ENCODE measurements around the gene GRID1. TPM values are rescaled to one million over a fixed set of nuclear protein-coding genes. Genes with fewer than 3 reads are reported as not detected.

The GRID1 gene
- total RNA-seq, 1 experiment from 2014 or later, result not detected

GRCh38 chr10:85862771-85863170, 503.8 kb downstream of the GRID1 start:
- CTCF ChIA-PET, result no interaction called here
- no peak for ATAC-seq
- H4K20me1 ChIP-seq (ENCODE audit: low read length), result no peaks in the 10 kb centered on the region
- DNase-seq, result no peak
- TF ChIP-seq EZH2 (IDR thresholded peaks at IDR 0.05; ENCODE audit: low read length, unreplicated experiment) (no peak), CTCF (conservative IDR thresholded peaks at IDR 0.05; ENCODE audit: low read depth, low read length) (no peak), EZH2phosphoT487 (IDR thresholded peaks at IDR 0.05; ENCODE audit: borderline replicate concordance, low read length) (no peak)
- H3K79me2 ChIP-seq (ENCODE audit: low read length), result no peaks in the 10 kb centered on the region
- no peaks in the 10 kb centered on the region for H3K9me3 ChIP-seq (ENCODE audit: low read length)
- no peaks in the 10 kb centered on the region for H3K36me3 ChIP-seq (ENCODE audit: low read depth, low read length)
- BruUV-seq (replicated peaks), result no TSS peak
- no peak overlapping the region for H3K9ac ChIP-seq (ENCODE audit: low read length)
- no peak overlapping the region for H3K4me2 ChIP-seq (ENCODE audit: low read length)
- intact Hi-C loops (cut with micrococcal nuclease), result no loop called here
- H3F3A ChIP-seq (ENCODE audit: low read length, unreplicated experiment), result no peaks in the 10 kb centered on the region
- no peaks in the 10 kb centered on the region for H3K27me3 ChIP-seq (ENCODE audit: low read length)
- no peak overlapping the region for H2AFZ ChIP-seq (ENCODE audit: low read length)
- H3K9me2 ChIP-seq (replicated peaks; ENCODE audit: low read length), result no peaks in the 10 kb centered on the region
- POLR2A ChIA-PET (ENCODE audit: unreplicated experiment), result no interaction called here
- no peak overlapping the region for H3K27ac ChIP-seq (ENCODE audit: low read length)
- no peak overlapping the region for H3K4me3 ChIP-seq (ENCODE audit: low read length)
- no peaks in the 10 kb centered on the region for H3K4me1 ChIP-seq (ENCODE audit: insufficient read depth, low read length)

- no peaks in the 10 kb centered on the region for H3K79me2 ChIP-seq (ENCODE audit: low read length)
- no peak overlapping the region for H3K4me3 ChIP-seq (ENCODE audit: low read length)
- no peaks in the 10 kb centered on the region for H3K27me3 ChIP-seq (ENCODE audit: low read length)
- H2AFZ ChIP-seq (ENCODE audit: low read length), result no peak overlapping the region
- no peaks in the 10 kb centered on the region for H4K20me1 ChIP-seq (ENCODE audit: low read length)
- no peaks in the 10 kb centered on the region for H3F3A ChIP-seq (ENCODE audit: low read length, unreplicated experiment)
- H3K9ac ChIP-seq (ENCODE audit: low read length), result no peak overlapping the region
- H3K4me2 ChIP-seq (ENCODE audit: low read length), result no peak overlapping the region
- ATAC-seq, result no peak
- H3K36me3 ChIP-seq (ENCODE audit: low read depth, low read length), result no peaks in the 10 kb centered on the region
- no peak for DNase-seq
- H3K4me1 ChIP-seq (ENCODE audit: insufficient read depth, low read length), result no peaks in the 10 kb centered on the region
- ChIA-PET POLR2A (ENCODE audit: unreplicated experiment) (no interaction called here), CTCF (no interaction called here)
- no peaks in the 10 kb centered on the region for H3K9me3 ChIP-seq (ENCODE audit: low read length)
- H3K9me2 ChIP-seq (replicated peaks; ENCODE audit: low read length), result no peaks in the 10 kb centered on the region
- H3K27ac ChIP-seq (ENCODE audit: low read length), result no peak overlapping the region
- TF ChIP-seq CTCF (conservative IDR thresholded peaks at IDR 0.05; ENCODE audit: low read depth, low read length) (no peak), EZH2phosphoT487 (IDR thresholded peaks at IDR 0.05; ENCODE audit: borderline replicate concordance, low read length) (no peak), EZH2 (IDR thresholded peaks at IDR 0.05; ENCODE audit: low read length, unreplicated experiment) (no peak)
- no TSS peak for BruUV-seq (replicated peaks)
- intact Hi-C loops (cut with micrococcal nuclease), result no loop called here
These were observed 504.9 kb downstream of the GRID1 start for GRCh38 chr10:85861513-85862197.

GRCh38 chr10:85859859-85860258, 506.7 kb downstream of the GRID1 start:
- Histone ChIP-seq H3K9me2 (replicated peaks; ENCODE audit: low read length) (no peaks in the 10 kb centered on the region), H3K79me2 (ENCODE audit: low read length) (no peaks in the 10 kb centered on the region), H3K27me3 (ENCODE audit: low read length) (no peaks in the 10 kb centered on the region), H3K9ac (ENCODE audit: low read length) (no peak overlapping the region), H3K27ac (ENCODE audit: low read length) (no peak overlapping the region), H3K36me3 (ENCODE audit: low read depth, low read length) (no peaks in the 10 kb centered on the region), H4K20me1 (ENCODE audit: low read length) (no peaks in the 10 kb centered on the region), H3K4me3 (ENCODE audit: low read length) (no peak overlapping the region), H2AFZ (ENCODE audit: low read length) (no peak overlapping the region), H3K4me1 (ENCODE audit: insufficient read depth, low read length) (no peaks in the 10 kb centered on the region), H3K4me2 (ENCODE audit: low read length) (no peak overlapping the region), H3F3A (ENCODE audit: low read length, unreplicated experiment) (no peaks in the 10 kb centered on the region), H3K9me3 (ENCODE audit: low read length) (no peaks in the 10 kb centered on the region)
- intact Hi-C loops (cut with micrococcal nuclease), result no loop called here
- no TSS peak for BruUV-seq (replicated peaks)
- ChIA-PET POLR2A (ENCODE audit: unreplicated experiment) (no interaction called here), CTCF (no interaction called here)
- TF ChIP-seq EZH2 (IDR thresholded peaks at IDR 0.05; ENCODE audit: low read length, unreplicated experiment) (no peak), EZH2phosphoT487 (IDR thresholded peaks at IDR 0.05; ENCODE audit: borderline replicate concordance, low read length) (no peak), CTCF (conservative IDR thresholded peaks at IDR 0.05; ENCODE audit: low read depth, low read length) (no peak)
- ATAC-seq, result no peak
- DNase-seq, result no peak

All from PC-3 (cell line).